HUDEP-2 (cell line): ENCODE results near the gene B3GNT2.
"Not testable (repeated sequence)": the region's sequence is repeated elsewhere in the genome, so short reads cannot be mapped to it uniquely, and the experiment has no call there.

Source experiments
- DNase-seq, 76 experiments: peaks; one replicate each; lab custom pipeline; 2025; ENCODE audit not compliant: unreplicated experiment in 76 of 76; lab: John Stamatoyannopoulos, UW

Gene B3GNT2

DNA sequence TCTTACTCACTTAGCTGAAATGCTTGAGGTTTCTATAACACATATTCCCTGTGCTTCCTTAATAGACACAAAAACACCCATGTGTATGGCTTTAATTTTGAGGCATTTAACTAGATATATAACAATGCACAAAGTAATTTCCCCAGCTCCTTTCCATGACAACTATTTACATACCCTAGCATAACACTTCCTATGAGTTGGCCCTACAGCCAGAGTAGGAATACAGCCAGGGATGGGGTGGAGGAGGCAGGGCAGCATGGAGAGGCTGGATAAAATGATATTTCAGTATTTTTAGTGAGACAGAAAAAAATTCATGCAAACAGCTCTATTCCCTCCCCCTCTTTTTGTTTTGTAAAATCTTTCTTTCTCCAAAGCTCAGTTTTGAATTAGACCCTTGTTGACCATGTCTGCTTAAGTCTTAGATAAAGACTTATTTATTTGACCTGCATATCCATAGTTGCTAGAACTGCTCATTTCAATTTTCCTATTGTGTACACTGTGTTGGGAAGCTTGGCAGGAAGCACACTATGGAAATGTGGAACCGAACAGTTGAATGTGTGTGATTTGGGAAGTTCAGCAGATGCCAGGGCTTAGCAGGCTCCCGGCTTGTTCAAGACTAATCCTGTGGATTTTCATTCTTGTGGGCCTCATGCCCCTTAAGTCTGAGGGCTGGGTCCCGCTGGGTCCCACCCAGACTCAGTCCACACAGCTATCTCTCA is 11.2 kb upstream of the B3GNT2 start:
- no peak for DNase-seq

DNA sequence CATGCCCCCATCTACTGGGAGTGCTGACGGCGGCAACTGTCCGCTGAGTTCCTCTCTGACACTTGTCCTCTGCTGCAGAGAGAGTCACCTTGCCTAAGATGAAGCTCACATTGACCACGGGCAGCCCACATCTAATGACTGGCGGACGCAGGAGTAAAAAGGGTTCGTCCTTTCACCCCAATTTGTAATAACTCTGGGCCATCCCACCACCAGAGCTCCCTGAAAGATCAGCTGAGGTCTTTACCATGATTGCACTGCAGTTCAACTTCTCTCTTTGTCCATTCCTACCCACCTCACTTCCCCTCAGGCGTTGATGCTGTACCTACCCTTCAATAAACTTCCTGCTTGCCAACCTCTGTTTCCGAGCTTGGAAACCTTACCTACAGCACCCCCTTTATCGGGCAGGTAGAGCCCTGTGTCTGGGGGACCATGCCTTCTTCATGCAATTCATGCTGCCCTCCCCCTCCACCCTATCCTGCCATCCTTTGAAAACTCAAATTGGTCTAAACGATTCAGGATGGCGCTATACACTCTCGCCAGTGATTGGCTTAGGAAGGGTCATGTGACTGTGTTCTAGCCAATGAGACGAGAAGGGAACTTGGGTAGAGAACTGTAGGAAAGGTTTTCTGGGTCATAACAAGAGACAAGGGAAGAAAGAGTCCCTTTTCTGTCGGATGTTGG is 10.3 kb upstream of the B3GNT2 start:
- no peak for DNase-seq

DNA sequence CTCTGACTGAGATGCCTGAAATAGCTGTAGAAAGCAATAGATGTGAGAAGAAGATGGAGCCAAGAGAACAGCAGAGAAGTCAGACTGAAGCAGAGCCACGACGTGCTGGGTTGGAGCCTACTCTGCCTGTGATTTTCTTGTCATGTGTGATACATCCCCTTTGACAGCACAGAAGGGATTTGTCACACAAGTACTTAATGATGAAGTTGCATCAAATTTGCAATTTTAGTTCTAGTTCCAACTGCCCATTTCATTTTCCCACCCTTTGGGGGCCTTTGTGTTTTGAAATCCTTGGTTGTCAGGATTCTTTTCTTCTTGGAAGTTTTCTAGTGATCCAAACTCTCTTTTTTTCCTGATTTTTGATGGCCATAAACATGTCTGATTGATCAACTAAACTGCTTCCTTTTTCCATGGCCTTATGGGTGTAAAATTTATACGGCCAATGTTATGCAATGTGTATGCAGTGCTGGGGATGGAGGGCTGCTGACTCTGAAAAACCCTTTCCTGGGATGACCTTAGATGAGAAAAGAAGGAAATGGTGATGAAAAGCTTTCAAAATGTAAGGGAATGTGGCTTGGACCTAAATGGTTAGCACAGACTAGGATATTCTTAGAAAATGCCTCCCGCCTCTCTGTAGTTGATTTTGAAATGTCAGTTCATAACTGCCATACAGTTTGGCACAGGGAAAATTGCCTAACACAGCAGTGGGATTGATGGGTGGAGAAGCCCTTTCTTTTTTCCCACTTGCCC is 9.6 kb upstream of the B3GNT2 start:
- DNase-seq, result no peak

DNA sequence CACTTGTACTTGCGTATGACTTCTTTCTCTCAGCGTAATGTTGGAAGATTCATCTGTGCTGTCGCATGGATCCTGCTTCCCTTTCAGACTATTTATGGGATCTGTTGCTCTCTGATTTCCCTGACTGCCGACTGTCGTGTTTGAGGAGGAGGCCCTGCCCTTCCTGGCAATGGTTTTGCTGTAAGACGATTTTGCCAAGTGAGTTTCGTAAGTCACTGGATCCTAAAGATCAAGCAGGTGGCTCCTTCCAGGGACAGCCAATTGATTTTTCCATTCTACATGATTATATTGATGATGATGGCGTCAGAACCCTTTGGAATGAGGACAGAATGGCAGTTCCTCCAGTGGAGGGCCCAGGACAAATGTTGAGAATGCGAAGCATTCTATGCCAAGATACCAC is 8.7 kb upstream of the B3GNT2 start:
- DNase-seq, result no peak

DNA sequence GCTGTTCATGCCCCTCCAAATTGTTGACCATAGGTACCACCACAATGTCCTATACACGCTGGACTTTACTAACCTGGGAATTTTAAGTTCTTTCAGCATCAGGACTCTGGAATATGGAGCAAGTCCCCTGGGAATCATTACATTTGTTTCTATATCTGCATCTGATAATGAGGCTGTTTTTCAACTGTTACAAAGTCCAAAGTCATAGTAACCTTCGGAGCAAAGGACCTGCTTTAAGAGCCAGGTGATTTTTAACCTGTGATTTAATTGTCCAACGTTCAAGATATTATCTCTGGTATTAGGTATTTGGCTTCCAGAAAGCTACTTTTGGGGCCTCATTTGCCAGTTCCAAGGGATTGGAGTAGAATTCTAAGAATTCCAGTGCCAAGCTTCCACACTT is 7.5 kb upstream of the B3GNT2 start:
- no peak for DNase-seq

DNA sequence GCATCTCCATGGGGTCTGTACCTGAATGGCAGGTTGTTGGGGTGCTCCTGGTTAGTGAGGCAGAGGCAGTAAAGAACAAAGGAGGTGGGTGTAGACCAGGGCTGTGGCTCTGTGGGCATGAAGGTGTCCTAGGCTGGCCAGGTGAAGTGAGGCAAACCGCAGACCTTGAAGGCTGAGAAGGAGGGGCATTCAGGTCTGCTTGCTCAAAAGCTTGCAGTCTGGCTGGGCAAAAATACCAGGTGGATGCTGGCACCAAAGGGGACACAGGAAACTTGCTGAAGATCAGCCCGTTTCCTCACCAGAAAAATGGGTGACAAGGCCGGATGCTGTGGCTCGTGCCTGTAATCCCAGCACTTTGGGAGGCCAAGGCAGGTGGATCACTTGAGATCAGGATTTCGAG is 6.7 kb upstream of the B3GNT2 start:
- no peak for DNase-seq

DNA sequence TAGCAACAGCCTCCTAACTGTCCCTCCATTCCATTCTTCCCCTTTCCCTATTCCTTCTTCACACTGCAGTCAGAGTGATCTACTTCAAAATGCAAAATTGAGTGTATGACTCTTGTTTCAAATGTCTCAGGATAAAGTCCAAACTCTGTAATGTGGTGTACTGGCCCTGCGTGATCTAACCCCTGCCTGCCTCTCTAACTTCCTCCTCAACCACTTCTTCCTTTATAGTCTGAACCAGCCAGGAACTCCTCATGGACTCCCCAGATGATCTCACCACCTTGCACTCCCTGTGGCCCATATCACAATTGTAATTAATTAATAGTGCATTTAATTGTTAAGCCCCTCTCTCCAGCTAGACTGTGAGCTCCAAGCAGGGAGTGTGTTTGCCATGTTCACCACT is 3.1 kb upstream of the B3GNT2 start:
- DNase-seq, result no peak

DNA sequence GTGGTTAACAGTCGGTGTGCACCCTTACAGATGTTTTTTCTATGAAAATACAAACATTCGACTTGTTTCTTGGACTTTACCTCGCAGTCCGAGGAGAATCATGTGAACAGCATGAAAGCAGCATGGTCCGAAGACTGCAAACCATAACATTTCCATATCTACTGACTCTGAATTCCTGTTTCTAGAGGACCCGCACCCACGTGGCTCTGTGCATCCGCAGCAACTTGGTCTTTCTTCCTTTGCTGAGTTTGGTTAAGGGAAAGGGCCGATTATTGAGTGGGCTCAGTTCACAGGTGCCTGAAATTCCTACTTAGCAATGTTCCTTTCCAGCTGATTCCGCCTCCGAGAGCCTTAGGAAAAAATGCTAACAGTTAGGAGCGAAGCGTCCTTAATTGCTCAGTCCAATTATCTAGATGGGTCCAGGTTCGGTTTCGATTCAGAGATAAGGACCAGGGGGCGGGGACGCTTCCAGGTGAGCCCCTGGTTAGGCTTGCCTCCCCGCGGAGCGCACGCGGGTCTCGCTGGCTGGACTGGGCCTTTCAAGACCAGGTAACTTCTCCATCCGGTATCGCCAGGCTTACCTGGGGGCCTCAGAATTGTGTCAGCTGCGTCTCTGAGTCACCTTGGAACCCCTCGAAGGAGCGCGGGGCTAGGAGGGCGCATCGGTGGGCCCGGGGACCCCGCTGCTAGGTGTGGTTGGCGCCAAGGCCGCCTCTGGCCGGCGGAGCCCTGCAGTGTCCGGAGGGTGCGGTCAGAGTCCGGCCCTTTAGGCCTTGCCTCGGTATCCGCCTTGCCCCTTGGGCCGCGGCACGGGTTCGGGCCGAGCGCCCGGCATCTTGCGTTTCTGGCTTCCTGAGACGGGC is 1.1 kb upstream of the B3GNT2 start:
- no peak for DNase-seq

DNA sequence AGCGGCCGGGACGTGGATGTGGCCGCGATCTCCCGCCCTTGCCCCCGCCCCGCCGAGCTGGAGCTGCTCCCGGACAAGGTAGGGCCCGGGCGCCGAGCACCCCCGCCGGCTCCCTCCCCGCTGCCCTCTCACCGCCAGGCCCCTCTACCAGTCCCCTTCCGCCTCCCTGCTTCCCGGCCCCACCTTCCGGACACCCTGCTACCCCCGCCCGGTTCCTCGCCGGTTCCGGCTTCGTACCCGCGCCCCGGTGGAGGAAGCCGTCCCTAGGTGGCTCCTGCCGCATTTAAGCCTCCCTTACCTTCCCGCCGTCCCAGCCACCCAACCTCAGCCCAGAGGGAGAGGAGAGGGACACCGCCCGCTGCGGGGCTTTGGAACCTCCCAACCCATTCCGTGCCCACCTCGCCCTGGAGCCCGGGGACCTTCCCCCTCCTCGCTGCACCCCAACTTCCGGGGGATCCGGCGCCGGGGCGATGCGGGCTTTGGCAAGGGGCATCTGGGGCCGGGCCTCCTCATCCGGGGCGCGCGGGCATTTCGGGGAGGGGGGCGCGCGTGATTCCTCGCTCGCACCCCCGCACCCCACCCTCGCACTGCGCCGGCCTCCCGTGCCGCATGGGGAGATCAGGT is 475 bp downstream of the B3GNT2 start:
- DNase-seq, result peak in 28 of 76 experiments; percentile 21 to 79 (median 45)

DNA sequence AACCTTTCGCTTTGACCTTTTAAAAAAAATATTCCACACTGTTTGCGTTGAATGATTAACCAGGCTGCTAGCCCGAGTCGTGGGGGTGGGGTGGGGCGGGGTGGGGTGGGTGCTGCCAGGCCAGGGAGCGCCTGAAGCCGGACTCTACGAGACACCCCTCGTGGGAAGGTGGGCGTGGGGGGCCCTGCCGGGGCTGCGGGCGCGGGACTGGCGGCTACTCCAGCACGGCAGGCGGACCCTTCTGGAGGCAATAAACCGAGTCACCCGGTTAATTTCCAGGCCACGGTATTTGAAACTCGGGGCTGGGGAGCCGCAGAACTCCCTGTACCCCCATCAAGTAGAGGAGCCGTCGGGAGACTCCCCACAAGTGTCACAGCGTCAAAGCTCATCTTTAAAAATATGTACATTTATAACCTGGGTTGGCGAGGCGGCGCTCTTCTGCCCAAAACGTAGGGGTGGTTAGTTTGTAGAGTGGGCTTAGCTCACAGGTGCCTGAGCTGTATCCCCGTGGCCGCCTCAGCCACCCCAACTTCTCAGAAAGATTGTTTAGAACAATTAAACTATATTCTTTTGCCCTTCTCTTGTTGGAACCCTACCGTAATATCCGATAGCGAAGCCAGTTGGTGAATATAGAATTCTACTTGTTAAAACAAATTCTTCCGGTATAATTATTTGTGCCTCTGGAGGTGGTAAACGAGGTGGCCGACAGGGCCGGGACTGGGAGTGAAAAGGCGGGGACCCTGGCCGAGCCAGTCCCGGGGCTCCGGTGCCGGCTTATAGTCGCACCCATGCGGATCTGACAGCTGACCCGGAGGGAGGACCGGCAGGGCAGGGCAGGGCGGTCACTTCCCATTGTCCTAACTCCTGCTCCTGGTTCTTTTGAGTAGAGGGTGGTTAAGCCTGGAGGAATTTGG is 1.4 kb downstream of the B3GNT2 start:
- peak in 34 of 76 experiments; percentile 3 to 40 (median 22) for DNase-seq

DNA sequence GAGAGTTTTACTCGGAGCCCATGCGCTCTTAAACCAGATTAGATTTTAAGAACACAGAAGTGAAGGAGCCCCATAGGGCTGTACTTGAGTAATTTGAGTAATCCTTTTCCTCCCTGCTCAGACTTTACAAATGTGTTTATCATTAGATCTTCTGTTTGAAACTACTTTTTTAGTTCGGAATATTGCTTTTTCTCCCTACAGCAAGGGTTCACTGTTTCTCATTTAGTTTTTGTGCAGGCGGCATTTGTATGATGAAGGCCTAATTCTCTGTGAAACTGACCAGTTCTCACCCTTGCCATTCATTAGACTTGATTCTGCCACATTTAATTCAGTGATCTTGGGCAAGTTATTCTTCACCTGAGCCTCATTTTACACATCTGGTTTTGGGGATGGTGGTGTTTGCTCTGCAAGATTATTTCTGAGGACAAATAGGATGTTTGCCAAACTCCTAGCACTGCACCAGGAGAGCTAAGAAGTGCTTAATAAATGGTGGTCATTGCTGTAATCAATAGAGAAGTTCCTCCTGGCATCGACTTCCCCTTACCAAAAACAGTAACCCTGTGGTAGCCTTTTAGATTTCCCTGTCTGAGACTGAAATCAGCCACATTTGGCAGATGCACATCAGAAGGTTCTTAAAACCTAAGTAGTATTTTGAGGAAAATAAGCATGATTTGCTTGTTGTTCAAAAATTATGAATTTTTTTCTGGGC is 2.2 kb downstream of the B3GNT2 start:
- peak in 1 of 76 experiments; percentile 12 for DNase-seq

DNA sequence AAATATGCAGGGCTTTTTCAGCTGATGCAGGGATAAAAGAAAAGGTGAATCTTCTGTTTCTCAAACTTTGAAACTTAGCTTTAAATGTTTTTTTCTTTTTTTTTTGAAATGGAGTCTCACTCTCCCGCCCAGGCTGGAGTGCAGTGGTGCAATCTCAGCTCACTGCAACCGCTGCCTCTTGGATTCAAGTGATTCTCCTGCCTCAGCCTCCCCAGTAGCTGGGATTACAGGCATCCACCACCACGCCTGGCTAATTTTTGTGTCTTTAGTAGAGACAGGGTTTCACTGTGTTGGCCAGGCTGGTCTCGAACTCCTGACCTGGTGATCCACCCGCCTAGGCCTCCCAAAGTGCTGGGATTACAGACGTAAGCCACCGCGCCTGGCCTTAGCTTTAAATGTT is 2.9 kb downstream of the B3GNT2 start:
- not testable (repeated sequence) for DNase-seq

DNA sequence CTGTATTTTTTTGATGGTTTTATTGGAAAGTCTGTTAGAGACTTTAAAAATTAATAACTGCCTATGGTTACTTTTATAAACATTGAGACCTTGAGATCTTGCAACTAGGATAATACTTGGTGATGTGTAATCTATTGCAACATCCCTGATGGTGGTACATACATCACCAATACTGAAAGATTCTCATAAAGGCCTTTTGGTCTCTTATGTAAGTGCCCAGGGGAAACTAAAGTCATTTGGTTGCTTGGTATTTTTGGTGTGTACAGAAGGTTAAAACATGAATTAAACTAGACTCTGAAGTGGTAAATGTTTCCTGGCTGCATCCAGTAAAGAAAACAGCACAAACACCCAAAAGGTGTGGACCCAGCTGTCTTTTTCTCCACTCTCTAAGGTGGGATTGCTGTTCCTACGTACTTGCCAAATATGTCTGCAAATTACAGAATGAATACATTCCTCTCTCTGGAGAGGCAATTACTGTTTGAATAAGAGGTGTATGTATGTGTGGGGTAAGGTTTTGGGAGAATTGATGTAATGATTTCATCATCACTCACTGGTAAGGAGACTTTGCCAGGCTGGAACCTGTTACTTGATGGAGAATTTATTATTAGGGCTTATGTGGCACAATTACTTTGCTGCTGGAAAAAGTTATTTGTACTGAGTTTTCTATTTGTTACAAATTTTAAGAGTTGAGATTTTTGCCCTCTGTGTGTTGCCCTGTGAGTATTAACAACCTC is 3.6 kb downstream of the B3GNT2 start:
- DNase-seq, result no peak

DNA sequence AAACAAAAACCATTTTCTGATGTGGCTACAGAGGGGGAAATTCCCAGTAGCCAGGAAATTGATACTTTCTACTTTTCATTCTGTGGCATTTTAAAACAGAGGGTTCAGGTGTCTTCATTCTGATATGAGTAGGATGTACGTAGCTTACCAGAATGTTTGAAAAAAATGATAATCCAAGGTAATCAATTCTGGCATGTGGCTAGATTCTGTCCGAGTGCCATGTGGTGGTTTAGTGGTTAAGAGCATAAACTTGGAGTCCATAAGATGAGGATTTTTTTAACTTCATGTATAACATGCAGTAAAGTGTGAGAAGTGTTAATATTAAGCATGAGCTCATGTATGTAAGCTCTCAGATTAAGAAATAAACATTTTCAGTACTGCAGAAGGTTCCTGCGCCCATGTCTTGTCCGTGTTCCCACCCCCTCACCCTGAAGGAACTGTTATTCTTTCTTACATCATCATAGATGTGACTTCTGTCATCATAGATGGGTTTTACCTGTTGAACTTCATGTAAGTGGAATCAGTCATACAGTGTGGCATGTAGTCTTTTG is 4.5 kb downstream of the B3GNT2 start:
- no peak for DNase-seq

DNA sequence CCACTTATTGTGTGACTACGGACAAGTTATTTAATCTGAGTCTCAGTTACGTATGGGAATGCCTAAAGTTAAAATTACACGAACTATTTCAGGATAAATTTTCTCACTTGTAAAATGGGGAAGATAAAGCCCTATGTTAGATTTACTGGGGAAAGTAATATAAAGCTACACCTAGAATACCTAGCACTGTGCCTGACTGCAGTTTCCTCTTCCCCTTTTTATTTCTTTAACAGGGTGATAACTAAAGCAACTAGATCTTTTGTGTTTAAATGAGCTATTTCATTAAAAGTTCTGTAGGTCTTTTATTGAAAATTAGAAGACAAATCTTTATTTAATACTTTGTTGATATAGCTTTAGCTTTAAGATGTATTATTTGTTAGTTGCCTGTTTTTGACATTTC is 5.0 kb downstream of the B3GNT2 start:
- DNase-seq, result no peak

DNA sequence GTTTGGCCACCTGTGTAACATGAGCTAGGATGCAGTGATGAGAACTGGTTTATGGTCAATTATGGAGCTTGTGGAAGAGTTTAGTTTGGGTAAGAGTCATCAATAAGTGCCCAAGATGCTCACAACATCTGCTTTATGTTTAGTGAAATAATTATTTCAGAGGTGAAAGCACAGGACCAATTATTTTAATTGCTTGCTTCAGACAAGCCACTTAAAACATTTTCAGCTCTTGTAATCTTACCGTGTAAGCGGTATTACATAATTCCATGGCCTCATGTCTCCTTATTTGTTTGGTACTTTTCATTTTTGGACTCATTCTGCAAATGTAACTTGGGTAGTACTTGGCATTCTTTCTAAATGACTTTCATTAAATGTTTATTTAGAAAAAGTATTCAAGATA is 5.4 kb downstream of the B3GNT2 start:
- no peak for DNase-seq

DNA sequence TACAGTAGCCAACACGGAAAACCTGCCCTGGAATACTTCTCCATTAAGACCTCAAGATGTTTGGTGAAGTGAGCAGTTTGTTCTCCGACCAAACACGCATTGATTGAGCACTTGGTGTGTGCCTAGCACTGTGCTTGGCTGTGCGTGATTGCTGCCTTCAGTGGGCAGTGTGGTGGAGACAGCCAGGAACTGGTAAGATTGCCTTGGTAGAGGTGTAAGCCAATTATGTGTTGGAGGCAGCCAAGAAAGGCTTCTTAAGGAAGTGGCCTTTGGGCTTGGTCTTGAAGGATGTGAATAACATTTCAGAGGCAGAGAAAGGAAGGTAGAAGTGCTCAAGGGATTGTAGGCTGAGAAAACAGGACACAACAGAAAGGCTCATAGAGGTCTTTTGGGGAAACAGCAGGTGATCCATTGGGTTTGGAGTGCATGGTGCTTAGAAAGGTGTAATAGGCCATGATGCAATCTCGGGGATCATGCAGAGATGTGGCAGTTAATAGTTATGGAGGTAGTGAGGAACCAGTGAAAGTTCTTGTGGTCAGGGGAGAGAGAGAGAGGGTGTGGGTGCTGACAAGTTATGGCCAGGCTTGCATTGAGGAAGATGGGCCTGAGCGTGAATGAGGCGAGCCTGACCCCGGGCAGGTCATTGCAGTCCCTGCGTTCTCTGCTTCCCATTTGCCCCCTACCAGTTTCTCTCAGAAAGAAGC is 6.3 kb downstream of the B3GNT2 start:
- DNase-seq, result no peak
